Keratinocyte (primary cell): ENCODE measurements around the gene CRISP3. TPM values are rescaled to one million over a fixed set of nuclear protein-coding genes. Genes with fewer than 3 reads are reported as not detected.

Experiments
- DNase-seq: peaks from one replicate; pipeline ENCODE4 v3.0.0-alpha.2; 2011; ENCODE audit warnings: low read depth, missing footprints, low spot score
- FAIRE-seq: peaks from 2 replicates; lab custom pipeline; 2011; peaks lifted over from hg19 to GRCh38; lab: Jason Lieb, UNC
- H2AFZ ChIP-seq: 2 replicates; pipeline ENCODE4 v1.6.0; 2012; ENCODE audit warnings: low read length, control low read depth, inconsistent platforms; ENCODE audit not compliant: control insufficient read depth
- H3K27ac ChIP-seq: 2 replicates; pipeline ENCODE4 v1.5.1; 2011; ENCODE audit warnings: low read length; ENCODE audit not compliant: control insufficient read depth, insufficient read depth
- H3K27me3 ChIP-seq: 3 replicates; pipeline ENCODE4 v1.6.0; 2011; ENCODE audit warnings: low read length; ENCODE audit not compliant: control insufficient read depth, insufficient read depth; ENCODE audit errors: extremely low read depth
- H3K36me3 ChIP-seq, 2 experiments: 2 replicates in 1 of 2; 3 replicates in 1 of 2; pipeline ENCODE4 v1.5.1; 2011; ENCODE audit warnings: low read length in 2 of 2, mild to moderate bottlenecking in 1 of 2; ENCODE audit not compliant: control insufficient read depth in 2 of 2, insufficient read depth in 2 of 2; ENCODE audit errors: extremely low read depth in 1 of 2
- H3K4me1 ChIP-seq: 3 replicates; pipeline ENCODE4 v1.5.1; 2011; ENCODE audit warnings: low read length; ENCODE audit not compliant: control insufficient read depth, insufficient read depth; ENCODE audit errors: extremely low read depth
- H3K4me2 ChIP-seq: 3 replicates; pipeline ENCODE4 v1.6.0; 2011; ENCODE audit warnings: low read depth, low read length; ENCODE audit not compliant: control insufficient read depth, insufficient read depth; ENCODE audit errors: extremely low read depth
- H3K4me3 ChIP-seq, 3 experiments: fragments of 200-600 bp in 1 of 3; sonication (generic) in 1 of 3; 2 replicates in 2 of 3; 3 replicates in 1 of 3; pipeline ENCODE4 v1.5.1; 2011 to 2016; ENCODE audit warnings: low read length in 3 of 3, mild to moderate bottlenecking in 3 of 3, control low read depth in 2 of 3, inconsistent platforms in 1 of 3, low read depth in 1 of 3, mixed read lengths in 1 of 3, mixed run types in 1 of 3, moderate library complexity in 1 of 3; ENCODE audit not compliant: control insufficient read depth in 2 of 3, insufficient read depth in 2 of 3; ENCODE audit errors: extremely low read depth in 1 of 3
- H3K79me2 ChIP-seq: 2 replicates; pipeline ENCODE4 v1.6.0; 2012; ENCODE audit warnings: low read length; ENCODE audit not compliant: control insufficient read depth, insufficient read depth
- H3K9ac ChIP-seq: 3 replicates; pipeline ENCODE4 v1.6.0; 2011; ENCODE audit warnings: low read length; ENCODE audit not compliant: control insufficient read depth, insufficient read depth; ENCODE audit errors: extremely low read depth
- H3K9me1 ChIP-seq: 3 replicates; pipeline ENCODE4 v1.6.0; 2011; ENCODE audit warnings: low read length; ENCODE audit not compliant: control insufficient read depth, insufficient read depth; ENCODE audit errors: extremely low read depth
- H3K9me3 ChIP-seq: 2 replicates; pipeline ENCODE4 v1.5.1; 2012; ENCODE audit warnings: low read depth, low read length; ENCODE audit not compliant: control insufficient read depth
- H4K20me1 ChIP-seq: 3 replicates; pipeline ENCODE4 v1.6.0; 2011; ENCODE audit warnings: low read length; ENCODE audit not compliant: control insufficient read depth, insufficient read depth; ENCODE audit errors: extremely low read depth
- CTCF ChIP-seq, 3 experiments: IDR thresholded peaks in 1 of 3; conservative IDR thresholded peaks in 1 of 3; optimal IDR thresholded peaks in 1 of 3; 2 replicates in 2 of 3; 3 replicates in 1 of 3; pipeline versions ENCODE3 to v1.5.1; 2011; ENCODE audit warnings: low read length in 3 of 3, mild to moderate bottlenecking in 3 of 3, moderate library complexity in 2 of 3, control low read depth in 1 of 3, inconsistent platforms in 1 of 3; ENCODE audit not compliant: insufficient read depth in 2 of 3; ENCODE audit errors: extremely low read depth in 1 of 3
- EZH2 ChIP-seq: IDR thresholded peaks from one replicate; pipeline ENCODE4 v1.6.1; 2012; ENCODE audit warnings: inconsistent platforms, mild to moderate bottlenecking, low read length, moderate library complexity
- dilution Hi-C: fragments of 300-500 bp; cut with MboI; formaldehyde crosslinking; loops from one replicate; pipeline ENCODE4 v1.7.0; 2020; ENCODE audit warnings: low sequenced_read_pairs; ENCODE audit not compliant: extremely low pct_ligation_motif_present
- polyA minus RNA-seq, 3 experiments: library from RNA; depleted of rRNA, polyadenylated mRNA; stranded (reverse); fragments of >200 nt; gene quantifications; 1 replicate in 1 of 3; 2 replicates in 1 of 3; 3 replicates in 1 of 3; pipeline ENCODE4 v1.2.3, GENCODE V29; 2011
- polyA plus RNA-seq, 5 experiments: library from polyadenylated mRNA; depleted of rRNA in 3 of 5; stranded (reverse) in 3 of 5; stranded (forward) in 1 of 5; unstranded in 1 of 5; fragments of >200 nt; gene quantifications; 1 replicate in 1 of 5; 2 replicates in 3 of 5; 3 replicates in 1 of 5; pipeline versions ENCODE4 v1.2.1 to v1.2.3, GENCODE V29; 2011 to 2012; ENCODE audit warnings: missing spikeins in 2 of 5, low read depth in 1 of 5, low replicate concordance in 1 of 5

The CRISP3 gene
- polyA plus RNA-seq (0.02 to 0.04 TPM in 2 of 3 replicates, not detected in the other), polyA minus RNA-seq (0.83 TPM in 1 of 3 replicates, not detected in the others)
- not detected for polyA plus RNA-seq (2011; ENCODE audit: low read depth)
- polyA plus RNA-seq (2011; cell fraction: cytosol; rRNA removed): not detected in 2 replicates
- polyA plus RNA-seq (2011; cell fraction: nucleus; rRNA removed): not detected in 2 replicates
- not detected in 2 replicates for polyA plus RNA-seq (2012; ENCODE audit: low replicate concordance)
- polyA minus RNA-seq (2011; cell fraction: cytosol; rRNA and poly(A)+ RNA removed): not detected
- polyA minus RNA-seq (2011; cell fraction: nucleus; rRNA and poly(A)+ RNA removed): not detected in 2 replicates

- Histone ChIP-seq H3K79me2 (no peaks in the 10 kb centered on the region), H4K20me1 (no peaks in the 10 kb centered on the region), H3K27me3 (no peaks in the 10 kb centered on the region), H3K9ac (no peak within 1 kb of the TSS), H3K27ac (no peak within 1 kb of the TSS), H3K9me1 (no peaks in the 10 kb centered on the region), H3K4me1 (no peaks in the 10 kb centered on the region), H3K9me3 (no peaks in the 10 kb centered on the region), H3K4me2 (no peak within 1 kb of the TSS), H3K4me3 (no peak within 1 kb of the TSS), H3K36me3 (no peaks in the 10 kb centered on the region), H2AFZ (no peak within 1 kb of the TSS)
- no peak for FAIRE-seq
- no peak for DNase-seq
- dilution Hi-C loops: no loop called here
- TF ChIP-seq CTCF (optimal IDR thresholded peaks at IDR 0.05 in 1 of 3, IDR thresholded peaks at IDR 0.05 in 1 of 3, conservative IDR thresholded peaks at IDR 0.05 in 1 of 3; ENCODE audit: extremely low read depth in 1 of 3, insufficient read depth in 2 of 3, low read length in 3 of 3): no peak
- TF ChIP-seq EZH2: no peak
Measured at GRCh38 chr6:49744259-49744658, at the start of gene CRISP3. CRISP3 (minus strand) TSS chr6:49744388; CDS start chr6:49744367, 21 bp downstream.

GRCh38 chr6:49790341-49790740, 46.2 kb upstream of the CRISP3 start:
- H3K36me3 ChIP-seq: no peaks in the 10 kb centered on the region
- no peak overlapping the region for H2AFZ ChIP-seq
- FAIRE-seq (no peak), DNase-seq (no peak)
- no peaks in the 10 kb centered on the region for H3K9me1 ChIP-seq
- no peaks in the 10 kb centered on the region for H3K79me2 ChIP-seq
- no peaks in the 10 kb centered on the region for H4K20me1 ChIP-seq
- no peak overlapping the region for H3K9ac ChIP-seq
- dilution Hi-C loops: no loop called here
- no peak overlapping the region for H3K4me2 ChIP-seq
- H3K27me3 ChIP-seq: no peaks in the 10 kb centered on the region
- no peak overlapping the region for H3K4me3 ChIP-seq
- no peak overlapping the region for H3K27ac ChIP-seq
- no peaks in the 10 kb centered on the region for H3K4me1 ChIP-seq
- no peaks in the 10 kb centered on the region for H3K9me3 ChIP-seq
- TF ChIP-seq CTCF (optimal IDR thresholded peaks at IDR 0.05 in 1 of 3, IDR thresholded peaks at IDR 0.05 in 1 of 3, conservative IDR thresholded peaks at IDR 0.05 in 1 of 3; ENCODE audit: extremely low read depth in 1 of 3, insufficient read depth in 2 of 3, low read length in 3 of 3) (no peak), EZH2 (no peak)
